ENCODE data around the gene STRAP. TPM values are rescaled to one million over a fixed set of nuclear protein-coding genes. Genes with fewer than 3 reads are reported as not detected.

STRAP gene, protein sequence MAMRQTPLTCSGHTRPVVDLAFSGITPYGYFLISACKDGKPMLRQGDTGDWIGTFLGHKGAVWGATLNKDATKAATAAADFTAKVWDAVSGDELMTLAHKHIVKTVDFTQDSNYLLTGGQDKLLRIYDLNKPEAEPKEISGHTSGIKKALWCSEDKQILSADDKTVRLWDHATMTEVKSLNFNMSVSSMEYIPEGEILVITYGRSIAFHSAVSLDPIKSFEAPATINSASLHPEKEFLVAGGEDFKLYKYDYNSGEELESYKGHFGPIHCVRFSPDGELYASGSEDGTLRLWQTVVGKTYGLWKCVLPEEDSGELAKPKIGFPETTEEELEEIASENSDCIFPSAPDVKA
- 10 to 100 TPM; 36.1 to 62.7 (median 45.1) TPM for total RNA-seq

DNA sequence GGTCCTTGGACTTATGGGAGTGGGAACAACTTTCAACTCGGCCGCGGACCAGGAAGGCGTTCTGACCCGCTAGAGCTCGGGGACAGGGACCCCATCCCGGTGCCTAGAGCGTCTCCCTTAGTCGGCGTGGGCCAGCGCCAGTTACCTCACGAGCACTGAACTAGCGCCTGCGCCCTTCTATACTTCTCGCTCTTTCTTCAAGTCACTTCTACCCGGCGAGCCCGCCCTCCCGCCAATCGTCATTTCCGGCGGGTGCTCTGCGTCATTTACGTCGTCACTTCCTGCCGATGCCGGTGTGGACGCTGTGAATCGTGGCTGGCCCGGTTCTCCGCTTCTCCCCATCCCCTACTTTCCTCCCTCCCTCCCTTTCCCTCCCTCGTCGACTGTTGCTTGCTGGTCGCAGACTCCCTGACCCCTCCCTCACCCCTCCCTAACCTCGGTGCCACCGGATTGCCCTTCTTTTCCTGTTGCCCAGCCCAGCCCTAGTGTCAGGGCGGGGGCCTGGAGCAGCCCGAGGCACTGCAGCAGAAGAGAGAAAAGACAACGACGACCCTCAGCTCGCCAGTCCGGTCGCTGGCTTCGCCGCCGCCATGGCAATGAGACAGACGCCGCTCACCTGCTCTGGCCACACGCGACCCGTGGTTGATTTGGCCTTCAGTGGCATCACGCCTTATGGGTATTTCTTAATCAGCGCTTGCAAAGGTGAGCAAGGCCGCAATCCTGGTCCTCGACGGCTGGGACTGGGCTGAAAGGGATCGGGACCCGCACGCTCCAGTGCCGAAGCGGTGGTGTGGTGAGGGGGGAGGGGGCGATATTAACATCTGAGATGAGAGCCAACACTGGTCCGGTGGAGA is at the start of gene STRAP:
STRAP (plus strand) TSS at position 270 of the 854 bp plus-strand sequence; CDS start at position 591, 321 bp downstream.
- 1% methylated on average over 60 to 63 of the region's 63 CpGs for WGBS, 2 donors
- no peaks in the 10 kb centered on the region for H3K9me3 ChIP-seq
- H3K27ac ChIP-seq, result peak within 1 kb of the TSS; percentile 89 to 98 (median 97)
- TF ChIP-seq POLR2A (IDR thresholded peaks at IDR 0.05), result peak; percentile 99
- peak; percentile 97 to 99 for TF ChIP-seq EP300 (IDR thresholded peaks at IDR 0.05)
- TF ChIP-seq, protein P1, sequence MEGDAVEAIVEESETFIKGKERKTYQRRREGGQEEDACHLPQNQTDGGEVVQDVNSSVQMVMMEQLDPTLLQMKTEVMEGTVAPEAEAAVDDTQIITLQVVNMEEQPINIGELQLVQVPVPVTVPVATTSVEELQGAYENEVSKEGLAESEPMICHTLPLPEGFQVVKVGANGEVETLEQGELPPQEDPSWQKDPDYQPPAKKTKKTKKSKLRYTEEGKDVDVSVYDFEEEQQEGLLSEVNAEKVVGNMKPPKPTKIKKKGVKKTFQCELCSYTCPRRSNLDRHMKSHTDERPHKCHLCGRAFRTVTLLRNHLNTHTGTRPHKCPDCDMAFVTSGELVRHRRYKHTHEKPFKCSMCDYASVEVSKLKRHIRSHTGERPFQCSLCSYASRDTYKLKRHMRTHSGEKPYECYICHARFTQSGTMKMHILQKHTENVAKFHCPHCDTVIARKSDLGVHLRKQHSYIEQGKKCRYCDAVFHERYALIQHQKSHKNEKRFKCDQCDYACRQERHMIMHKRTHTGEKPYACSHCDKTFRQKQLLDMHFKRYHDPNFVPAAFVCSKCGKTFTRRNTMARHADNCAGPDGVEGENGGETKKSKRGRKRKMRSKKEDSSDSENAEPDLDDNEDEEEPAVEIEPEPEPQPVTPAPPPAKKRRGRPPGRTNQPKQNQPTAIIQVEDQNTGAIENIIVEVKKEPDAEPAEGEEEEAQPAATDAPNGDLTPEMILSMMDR (IDR thresholded peaks at IDR 0.05), result peak in 2 of 5 experiments; percentile 41 to 44
- H3K4me3 ChIP-seq, result peak within 1 kb of the TSS; percentile 76 to 84 (median 81)
- no peaks in the 10 kb centered on the region for H3K36me3 ChIP-seq
- peaks cover 0 to 40% (median 14%) of the 10 kb centered on the region in 4 donors for H3K4me1 ChIP-seq
- H3K27me3 ChIP-seq, result no peaks in the 10 kb centered on the region
- DNase-seq (ENCODE audit: low spot score in 2 of 2), result peak; percentile 95 to 96

DNA sequence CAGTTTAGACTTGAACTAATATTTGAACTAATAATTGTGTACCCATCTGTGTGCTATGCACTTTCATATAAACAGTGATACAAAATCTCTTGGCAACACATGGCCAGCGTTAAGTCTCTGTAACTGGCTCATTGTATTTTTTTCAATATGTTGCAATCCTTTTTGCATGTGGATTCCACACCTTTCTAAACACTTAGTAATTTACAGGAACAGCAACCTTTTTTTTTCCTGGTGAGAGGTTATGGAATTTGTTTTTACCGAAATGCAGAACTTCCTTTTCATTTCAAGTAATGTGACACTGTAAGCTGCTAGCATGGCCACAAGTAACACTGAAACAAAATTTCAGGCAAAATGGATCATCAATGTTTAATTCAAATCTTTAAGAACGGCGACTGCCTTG is 47.6 kb upstream of the STRAP start:
- Histone ChIP-seq H3K27me3 (no peaks in the 10 kb centered on the region), H3K4me3 (no peak overlapping the region), H3K27ac (no peak overlapping the region), H3K4me1 (peaks cover 0 to 12% (median 0%) of the 10 kb centered on the region in 4 donors), H3K9me3 (no peaks in the 10 kb centered on the region), H3K36me3 (no peaks in the 10 kb centered on the region)
- 79 to 85% methylated on average over 4 of the region's 4 CpGs for WGBS, 2 donors
- DNase-seq (ENCODE audit: low spot score in 2 of 2), result no peak
- TF ChIP-seq, protein P1 (IDR thresholded peaks at IDR 0.05), result no peak
- TF ChIP-seq EP300 (IDR thresholded peaks at IDR 0.05) (no peak), POLR2A (IDR thresholded peaks at IDR 0.05) (no peak)

DNA sequence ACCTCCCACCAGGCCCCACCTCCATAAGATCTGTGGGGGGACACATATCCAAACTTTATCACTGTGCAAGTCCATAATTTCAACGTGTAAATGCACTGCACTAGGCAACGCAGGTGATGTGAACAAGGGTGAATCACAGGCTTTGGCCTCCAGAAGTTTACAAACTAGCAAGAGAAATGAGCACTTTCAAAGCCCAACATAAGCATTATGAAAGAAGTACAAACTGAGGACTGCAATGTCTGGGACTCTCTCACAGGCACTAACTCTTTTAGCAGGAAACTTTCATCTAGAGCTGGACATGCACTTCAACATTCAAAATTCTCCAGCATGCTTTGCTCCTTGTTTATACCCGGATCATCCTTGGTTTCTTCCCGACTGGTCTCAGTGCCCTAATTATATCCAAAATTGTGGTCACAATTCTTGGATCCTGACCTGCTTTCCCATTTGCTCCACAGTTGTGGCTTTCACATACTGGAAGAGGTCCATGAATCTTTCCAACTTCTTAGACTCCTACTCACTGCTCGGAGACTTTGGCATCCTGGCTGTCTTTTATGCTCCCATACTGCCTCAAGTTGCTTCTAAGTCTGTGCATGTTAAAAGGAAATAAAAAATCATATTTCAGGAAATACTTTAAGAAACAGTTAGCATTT is 44.9 kb upstream of the STRAP start:
- H3K4me3 ChIP-seq, result no peak overlapping the region
- TF ChIP-seq POLR2A (IDR thresholded peaks at IDR 0.05) (no peak), EP300 (IDR thresholded peaks at IDR 0.05) (no peak)
- TF ChIP-seq, protein P1 (IDR thresholded peaks at IDR 0.05), result no peak
- H3K36me3 ChIP-seq, result no peaks in the 10 kb centered on the region

DNA sequence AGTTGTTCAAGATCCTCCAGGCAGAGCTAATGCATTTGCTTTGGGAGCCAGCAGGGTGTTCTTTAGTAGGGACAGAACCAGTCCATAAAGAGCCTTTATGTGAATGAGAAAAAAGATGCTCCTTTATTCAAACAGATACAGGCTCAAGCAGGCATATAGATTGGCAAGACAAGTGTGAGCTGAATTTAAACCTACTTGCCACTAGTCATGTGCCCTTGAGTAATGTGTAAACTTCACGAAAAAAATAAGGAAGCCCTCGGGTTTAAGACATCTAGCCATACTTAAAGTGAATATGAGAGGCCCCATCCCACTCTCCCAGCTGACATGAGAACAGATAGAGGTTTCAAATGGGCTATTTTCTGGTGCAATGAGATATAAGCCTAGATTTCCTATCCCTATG is 43.1 kb upstream of the STRAP start:
- DNase-seq (ENCODE audit: low spot score in 2 of 2), result no peak
- Histone ChIP-seq H3K4me3 (no peak overlapping the region), H3K27me3 (no peaks in the 10 kb centered on the region), H3K36me3 (no peaks in the 10 kb centered on the region), H3K4me1 (peaks cover 0 to 5% (median 0%) of the 10 kb centered on the region in 4 donors), H3K9me3 (no peaks in the 10 kb centered on the region), H3K27ac (no peak overlapping the region)
- 49 to 56% methylated on average over 2 of the region's 2 CpGs for WGBS, 2 donors
- TF ChIP-seq, protein P1 (IDR thresholded peaks at IDR 0.05), result no peak
- TF ChIP-seq POLR2A (IDR thresholded peaks at IDR 0.05), result no peak
- no peak for TF ChIP-seq EP300 (IDR thresholded peaks at IDR 0.05)

More for the DNA sequence above, 44.9 kb upstream of the STRAP start:
- peak overlapping the region in 1 of 4 donors; percentile 8 for H3K27ac ChIP-seq
- WGBS, 2 donors, result 55 to 65% methylated on average over 5 of the region's 5 CpGs
- H3K9me3 ChIP-seq, result no peaks in the 10 kb centered on the region
- H3K27me3 ChIP-seq, result no peaks in the 10 kb centered on the region
- H3K4me1 ChIP-seq, result peaks cover 0 to 5% (median 0%) of the 10 kb centered on the region in 4 donors
- DNase-seq (ENCODE audit: low spot score in 2 of 2), result no peak

Data from tibial nerve (tissue), 4 donors.